Astrocyte of the spinal cord (primary cell): ENCODE data around the gene CRTAP.
"Not testable (repeated sequence)": the region's sequence is repeated elsewhere in the genome, so short reads cannot be mapped to it uniquely, and the experiment has no call there.

Experiments used
- DNase-seq: peaks from one replicate; pipeline ENCODE4 v3.0.0; 2011; ENCODE audit warnings: low read depth, low spot score
- H3K4me3 ChIP-seq: 2 replicates; pipeline ENCODE4 v1.5.1; 2011; ENCODE audit warnings: low read depth, mild to moderate bottlenecking, low read length, moderate library complexity
- in situ Hi-C: cut with HindIII; loops from 2 replicates; pipeline ENCODE4 v1.10.0; 2017; ENCODE audit warnings: low sequenced_read_pairs
- TF ChIP-seq, protein P1 (sequence below): IDR thresholded peaks from 2 replicates; pipeline ENCODE4 v1.5.1; 2012; ENCODE audit warnings: low read depth, mild to moderate bottlenecking, low read length, inconsistent platforms

Gene CRTAP

GRCh38 chr3:33131331-33132018, 17.7 kb downstream of the CRTAP start:
- TF ChIP-seq, protein P1, sequence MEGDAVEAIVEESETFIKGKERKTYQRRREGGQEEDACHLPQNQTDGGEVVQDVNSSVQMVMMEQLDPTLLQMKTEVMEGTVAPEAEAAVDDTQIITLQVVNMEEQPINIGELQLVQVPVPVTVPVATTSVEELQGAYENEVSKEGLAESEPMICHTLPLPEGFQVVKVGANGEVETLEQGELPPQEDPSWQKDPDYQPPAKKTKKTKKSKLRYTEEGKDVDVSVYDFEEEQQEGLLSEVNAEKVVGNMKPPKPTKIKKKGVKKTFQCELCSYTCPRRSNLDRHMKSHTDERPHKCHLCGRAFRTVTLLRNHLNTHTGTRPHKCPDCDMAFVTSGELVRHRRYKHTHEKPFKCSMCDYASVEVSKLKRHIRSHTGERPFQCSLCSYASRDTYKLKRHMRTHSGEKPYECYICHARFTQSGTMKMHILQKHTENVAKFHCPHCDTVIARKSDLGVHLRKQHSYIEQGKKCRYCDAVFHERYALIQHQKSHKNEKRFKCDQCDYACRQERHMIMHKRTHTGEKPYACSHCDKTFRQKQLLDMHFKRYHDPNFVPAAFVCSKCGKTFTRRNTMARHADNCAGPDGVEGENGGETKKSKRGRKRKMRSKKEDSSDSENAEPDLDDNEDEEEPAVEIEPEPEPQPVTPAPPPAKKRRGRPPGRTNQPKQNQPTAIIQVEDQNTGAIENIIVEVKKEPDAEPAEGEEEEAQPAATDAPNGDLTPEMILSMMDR = peak; percentile 62
- no peak overlapping the region for H3K4me3 ChIP-seq
- peak; percentile 78 for DNase-seq
- in situ Hi-C loops = no loop called here

GRCh38 chr3:33132019-33132360, 18.2 kb downstream of the CRTAP start:
- no peak overlapping the region for H3K4me3 ChIP-seq
- no peak for DNase-seq
- in situ Hi-C loops = no loop called here
- TF ChIP-seq, protein P1 = no peak

DNA sequence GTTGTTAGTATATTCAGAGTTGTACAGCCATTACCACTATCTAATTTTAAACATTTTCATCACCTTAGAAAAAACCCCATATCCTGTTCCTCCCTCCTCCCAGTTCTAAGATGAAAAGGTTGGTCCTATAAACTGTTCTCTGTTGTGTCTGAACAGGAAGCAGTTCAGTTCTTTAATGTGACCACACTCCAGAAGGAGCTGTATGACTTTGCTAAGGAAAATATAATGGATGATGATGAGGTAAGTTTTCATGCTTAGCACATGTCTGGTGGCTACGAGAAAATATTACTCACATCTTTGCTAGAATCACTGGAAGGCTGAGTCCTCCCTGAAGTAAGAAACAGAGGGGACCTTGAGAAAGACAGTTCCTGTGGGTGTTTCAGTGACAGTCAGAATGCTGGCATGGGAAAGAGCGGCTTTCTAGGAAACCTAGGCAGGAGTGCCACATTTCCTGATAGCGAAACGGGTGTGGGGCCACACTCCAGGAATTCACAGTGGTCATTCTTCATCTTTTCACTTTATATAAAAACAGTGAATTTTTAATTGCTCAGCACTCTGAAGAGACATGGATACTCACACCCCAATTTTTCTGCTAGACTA, 20.3 kb downstream of the CRTAP start:
- TF ChIP-seq, protein P1 = no peak
- peak; percentile 78 for DNase-seq
- no peak overlapping the region for H3K4me3 ChIP-seq
- in situ Hi-C loops = no loop called here

DNA sequence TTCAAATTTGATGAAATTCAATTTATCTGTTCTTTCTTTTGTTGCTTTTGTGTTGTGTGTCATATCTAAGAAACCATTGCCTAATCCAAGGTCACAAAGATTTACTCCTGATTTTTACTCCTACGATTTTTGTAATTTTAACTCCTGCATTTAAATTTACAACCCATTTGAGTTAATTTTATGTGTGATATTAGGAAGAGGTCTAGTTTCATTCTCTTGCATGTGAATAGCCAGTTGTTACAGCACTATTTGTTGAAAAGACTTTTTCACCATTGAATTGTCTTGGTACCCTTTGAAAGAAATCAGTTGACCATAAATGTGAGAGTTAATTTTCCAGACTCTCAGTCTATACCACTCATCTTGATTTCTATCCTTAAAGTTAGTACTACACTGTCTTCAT, 23.9 kb downstream of the CRTAP start:
- DNase-seq = no peak
- no peak overlapping the region for H3K4me3 ChIP-seq
- TF ChIP-seq, protein P1 = no peak
- in situ Hi-C loops = no loop called here

DNA sequence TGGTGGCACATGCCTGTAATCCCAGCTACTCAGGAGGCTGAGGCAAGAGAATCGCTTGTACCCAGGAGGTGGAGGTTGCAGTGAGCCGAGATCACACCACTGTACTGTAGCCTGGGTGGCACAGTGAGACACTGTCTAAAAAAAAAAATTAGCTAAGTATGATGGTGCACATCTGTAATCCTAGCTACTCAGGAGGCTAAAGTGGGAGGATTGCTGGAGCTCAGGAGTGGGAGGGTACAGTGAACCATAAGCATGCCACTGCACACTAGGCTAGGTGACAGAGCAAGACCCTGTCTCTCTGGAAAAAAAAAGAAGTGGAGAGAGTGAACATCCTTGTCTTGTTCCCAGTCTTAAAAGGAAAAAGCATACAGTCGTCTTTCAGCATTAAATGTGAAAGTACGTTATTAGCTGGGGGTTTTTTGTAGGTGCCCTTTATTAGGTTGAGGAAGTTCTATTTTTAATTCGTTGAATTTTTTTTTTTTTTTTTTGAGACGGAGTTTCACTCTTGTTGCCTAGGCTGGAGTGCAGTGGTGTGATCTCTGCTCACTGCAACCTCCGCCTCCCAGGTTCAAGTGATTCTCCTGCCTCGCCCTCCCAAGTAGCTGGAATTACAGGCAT, 25.3 kb downstream of the CRTAP start:
- H3K4me3 ChIP-seq, DNase-seq, in situ Hi-C loops: not testable (repeated sequence)

DNA sequence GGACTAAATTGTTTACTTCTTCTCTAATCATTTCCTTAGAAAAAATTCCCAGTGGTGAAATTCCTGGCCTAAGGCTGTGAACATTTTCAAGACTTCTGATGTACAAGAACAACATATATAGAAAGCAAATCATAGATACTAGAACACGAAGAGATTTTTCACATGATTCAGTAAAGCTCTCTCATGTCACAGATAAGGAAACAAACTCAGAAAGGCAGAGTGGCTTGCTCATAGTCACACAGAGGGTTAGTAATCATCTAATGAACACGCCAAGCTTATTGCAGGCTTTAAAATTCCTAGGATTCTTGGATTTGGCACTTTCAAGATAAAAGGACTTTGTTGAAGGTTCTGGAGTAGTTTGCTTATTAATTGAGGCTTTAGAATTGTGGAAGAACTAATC, 26.2 kb downstream of the CRTAP start:
- TF ChIP-seq, protein P1 = no peak
- no peak for DNase-seq
- H3K4me3 ChIP-seq = no peak overlapping the region
- in situ Hi-C loops = no loop called here

DNA sequence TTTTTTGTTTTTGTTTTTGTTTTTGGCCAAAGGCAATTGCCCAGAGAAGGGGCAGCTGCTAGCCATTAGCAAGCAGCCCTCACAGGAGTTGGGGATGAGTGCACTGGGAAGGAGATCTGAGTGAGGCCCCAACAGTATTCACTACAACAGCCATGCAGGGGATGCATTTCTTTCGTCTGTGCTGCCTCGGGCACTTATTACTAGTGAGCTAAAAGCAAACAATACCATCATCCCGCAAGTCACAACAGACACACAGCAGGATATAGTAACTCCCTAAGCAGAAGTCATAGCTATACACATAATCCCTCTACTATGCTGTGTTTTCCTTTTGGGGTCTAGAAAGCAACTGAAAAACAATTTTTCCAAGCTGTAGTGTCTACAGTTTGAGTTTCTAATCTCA, 27.2 kb downstream of the CRTAP start:
- in situ Hi-C loops = no loop called here
- TF ChIP-seq, protein P1 = no peak
- DNase-seq = peak; percentile 34
- H3K4me3 ChIP-seq = no peak overlapping the region
